HG03159 (cell line): ENCODE measurements around the gene WFDC1.

Experiments
- ATAC-seq: cut with Tn5 transposase; IDR thresholded peaks from one replicate; pipeline ENCODE4 v1.9.1; 2021; ENCODE audit warnings: mild to moderate bottlenecking, moderate library complexity; ENCODE audit not compliant: unreplicated experiment

Gene WFDC1

DNA sequence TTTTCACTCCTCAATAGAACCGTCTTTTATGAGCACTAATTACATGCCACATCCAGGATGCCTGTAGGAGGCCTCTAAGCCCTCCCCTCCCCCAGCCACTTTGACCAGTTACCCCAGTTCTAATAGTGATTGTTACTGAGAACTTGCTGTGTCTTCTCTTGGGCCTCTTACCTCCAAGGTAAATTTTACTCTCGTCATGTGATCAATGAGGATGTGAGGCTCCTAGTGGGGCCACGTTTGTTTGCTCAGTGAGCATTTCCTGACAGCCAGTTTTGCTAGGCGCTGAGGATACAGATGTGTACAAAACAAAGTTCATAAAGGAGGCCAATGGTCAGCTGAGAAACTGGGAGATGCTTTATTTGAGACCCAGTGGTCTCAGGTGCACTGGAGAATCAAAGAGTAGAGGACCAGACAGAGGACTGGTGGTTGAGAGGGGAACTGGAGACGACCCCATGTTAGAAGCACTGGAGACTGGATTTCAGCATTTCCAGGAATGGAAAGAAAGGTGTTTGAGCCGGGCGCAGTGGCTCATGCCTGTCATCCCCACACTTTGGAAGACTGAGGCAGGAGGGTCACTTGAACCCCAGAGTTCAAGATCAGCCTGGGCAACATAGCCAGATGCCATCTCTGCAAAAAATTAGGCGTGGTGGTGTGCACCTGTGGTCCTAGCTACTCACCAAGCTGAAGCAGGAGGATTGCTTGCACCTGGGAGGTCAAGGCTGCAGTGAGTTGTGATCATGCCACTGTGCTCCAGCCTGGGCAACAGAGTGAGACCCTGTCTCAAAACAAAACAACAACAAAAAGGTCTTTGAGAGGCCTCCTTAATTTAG is 76.3 kb downstream of the WFDC1 start:
- no peak for ATAC-seq

DNA sequence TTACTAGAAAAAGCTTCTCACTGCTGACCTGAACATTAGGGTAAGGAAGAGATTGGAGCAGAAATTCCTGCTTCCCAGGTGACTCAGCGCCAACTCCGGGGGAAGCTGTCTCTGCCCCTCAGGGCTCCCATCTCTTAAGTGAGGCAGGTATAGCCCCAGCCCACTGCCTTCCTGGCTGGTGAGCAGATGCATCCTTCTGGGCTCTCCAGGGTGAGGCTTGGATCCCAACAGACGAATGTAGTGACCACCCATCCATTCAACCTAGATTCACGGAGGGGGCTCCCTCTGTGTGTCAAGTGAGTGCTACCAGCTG is 76.8 kb downstream of the WFDC1 start:
- no peak for ATAC-seq

GRCh38 chr16:84373907-84374489 is 79.3 kb downstream of the WFDC1 start:
- no peak for ATAC-seq

DNA sequence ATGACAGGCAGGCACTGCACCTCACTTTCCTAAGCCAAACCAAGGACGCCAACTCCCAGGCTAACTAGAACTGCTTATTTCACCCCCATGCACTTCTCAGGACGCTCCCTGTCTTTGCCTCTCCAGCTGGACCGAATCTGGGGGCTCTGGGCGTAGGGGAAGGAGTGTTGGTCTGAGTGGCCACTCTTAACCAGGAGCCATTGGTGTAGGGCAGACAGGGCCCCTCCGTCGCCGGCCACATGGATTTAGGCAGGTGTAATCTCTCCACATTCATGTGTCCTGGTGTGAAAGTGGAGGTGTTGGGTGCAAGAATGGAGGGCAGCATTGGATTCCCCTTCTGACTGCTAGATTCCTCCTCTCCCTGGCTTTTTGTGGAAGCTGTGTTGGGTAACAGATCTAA is 83.4 kb downstream of the WFDC1 start:
- no peak for ATAC-seq

DNA sequence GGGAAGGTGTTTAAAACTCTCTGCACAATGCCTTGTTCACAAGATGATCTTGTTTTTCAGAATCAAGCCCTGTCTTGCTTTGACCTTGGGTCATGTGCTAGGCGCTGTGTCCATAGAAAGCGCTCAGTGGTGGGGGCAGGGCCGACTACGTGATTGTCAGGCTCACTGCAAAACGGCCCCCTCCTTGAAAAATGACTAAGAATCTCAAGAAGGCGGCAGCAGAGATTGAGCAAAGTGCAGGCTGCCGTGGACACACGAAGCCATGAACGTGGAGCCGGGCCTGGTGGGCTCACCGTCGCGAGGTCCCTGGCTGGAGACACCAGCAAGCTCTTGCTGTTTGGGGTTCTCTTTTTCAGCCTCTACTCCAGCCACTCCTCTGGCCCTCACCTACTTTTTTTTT is 83.9 kb downstream of the WFDC1 start:
- ATAC-seq, result no peak

DNA sequence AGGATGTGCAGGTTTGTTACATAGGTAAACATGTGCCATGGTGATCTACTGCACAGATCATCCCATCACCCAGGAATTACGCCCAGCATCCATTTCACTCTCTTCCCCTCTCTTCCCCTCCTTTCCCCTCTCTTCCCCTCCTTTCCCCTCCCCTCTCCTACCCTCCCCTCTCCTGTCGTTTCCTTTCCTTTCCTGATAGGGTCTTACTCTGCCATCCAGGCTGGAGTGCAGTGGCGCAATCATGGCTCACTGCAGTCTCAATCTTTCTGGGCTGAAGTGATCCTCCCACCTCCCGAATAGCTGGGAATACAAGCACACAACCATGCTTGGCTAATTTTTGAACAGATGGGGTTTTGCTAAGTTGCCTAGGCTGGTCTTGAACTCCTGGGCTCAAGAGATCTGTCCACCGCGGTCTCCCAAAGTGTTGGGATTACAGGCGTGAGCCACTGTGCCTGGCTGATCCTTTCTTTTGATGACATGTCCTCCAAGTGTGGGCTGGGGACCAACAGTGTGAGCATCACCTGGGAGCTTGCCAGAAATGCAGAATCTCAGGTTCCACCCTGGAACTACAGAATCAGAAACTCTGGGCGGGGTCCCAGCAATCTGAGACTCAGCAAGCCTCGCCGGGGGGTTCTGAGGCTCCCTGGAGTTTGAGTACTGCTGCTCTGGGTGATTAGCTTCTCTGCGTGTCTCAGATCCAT is 84.5 kb downstream of the WFDC1 start:
- no peak for ATAC-seq
